NCI-H1436 treated with DMSO at 0.1 percent for 48 hours (cell line): ENCODE measurements around the gene PTPRT.

Experiments
- DNase-seq: peaks from one replicate; lab custom pipeline; 2025; lab: John Stamatoyannopoulos, UW

PTPRT gene

DNA sequence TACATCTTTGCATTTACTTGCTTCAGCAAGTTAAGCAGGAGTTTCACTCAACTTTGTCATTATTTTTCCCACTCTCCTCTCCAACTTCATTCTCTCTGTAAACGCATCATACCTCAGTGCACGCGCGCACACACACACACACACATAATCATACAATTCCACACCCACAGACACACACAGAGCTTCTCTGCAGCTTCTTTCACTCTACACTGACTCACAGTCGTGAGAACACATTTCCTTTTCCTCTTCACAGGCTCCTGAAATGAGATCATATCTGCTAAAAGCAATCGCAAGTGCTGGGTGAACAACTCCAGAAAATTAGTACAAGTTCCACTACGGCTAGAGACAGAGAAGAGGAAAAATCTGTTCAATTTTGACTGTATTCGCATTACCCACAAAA is 215.4 kb downstream of the PTPRT start:
- no peak for DNase-seq

DNA sequence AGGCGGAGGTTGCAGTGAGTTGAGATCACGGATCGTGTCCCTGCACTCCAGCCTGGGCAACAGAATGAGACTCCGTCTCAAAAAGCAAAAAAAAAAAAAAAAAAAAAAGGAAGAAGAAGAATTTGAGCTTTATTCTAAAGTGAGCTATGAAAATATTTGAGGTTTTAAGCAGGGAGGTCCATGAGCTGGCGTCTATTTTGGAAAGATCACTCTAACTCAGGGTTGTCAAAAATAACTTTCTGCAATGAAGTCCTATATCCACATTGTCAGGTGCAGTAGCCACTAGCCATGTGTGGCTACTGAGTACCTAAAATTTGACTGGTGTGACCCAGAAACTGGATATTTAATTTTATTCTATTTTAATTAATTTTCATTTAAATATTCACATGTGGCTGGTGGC is 217.1 kb downstream of the PTPRT start:
- no peak for DNase-seq

DNA sequence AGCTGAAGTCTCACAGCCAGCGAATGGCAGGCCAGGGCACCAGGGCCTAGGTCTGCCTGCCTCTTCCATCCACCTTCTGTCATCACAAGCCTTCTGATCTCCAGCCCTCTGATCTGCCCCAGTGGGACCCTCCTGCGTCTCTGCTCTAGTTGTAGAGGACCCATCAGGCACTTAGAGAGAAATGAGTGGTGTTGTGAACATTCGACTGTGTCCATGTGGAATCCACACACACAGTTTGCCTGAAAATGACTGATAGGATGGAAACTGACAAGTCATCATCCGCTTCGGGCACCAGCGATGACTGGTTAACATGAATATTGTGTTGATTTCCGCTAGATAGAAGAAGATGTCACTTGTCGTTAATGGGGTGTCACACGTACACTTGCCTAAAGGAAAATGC is 221.0 kb downstream of the PTPRT start:
- no peak for DNase-seq

DNA sequence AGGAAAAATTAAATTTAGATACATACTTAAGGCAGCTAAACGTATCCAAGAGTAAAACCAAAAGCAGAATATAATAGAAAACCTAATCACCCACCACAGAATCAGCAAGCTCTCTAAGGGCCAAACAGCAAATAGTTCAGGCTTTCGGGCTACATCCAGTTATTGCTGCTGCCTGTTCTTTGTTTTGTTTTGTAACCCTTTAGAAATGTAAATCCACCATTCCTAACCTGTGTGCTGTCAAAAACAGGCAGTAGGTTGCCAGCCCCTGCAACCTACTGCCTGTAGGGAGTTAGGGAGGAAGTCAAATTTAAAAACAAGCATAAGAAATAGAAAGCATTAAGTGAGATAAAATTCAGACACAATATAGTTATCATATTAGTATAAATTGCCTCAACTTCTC is 225.9 kb downstream of the PTPRT start:
- no peak for DNase-seq

DNA sequence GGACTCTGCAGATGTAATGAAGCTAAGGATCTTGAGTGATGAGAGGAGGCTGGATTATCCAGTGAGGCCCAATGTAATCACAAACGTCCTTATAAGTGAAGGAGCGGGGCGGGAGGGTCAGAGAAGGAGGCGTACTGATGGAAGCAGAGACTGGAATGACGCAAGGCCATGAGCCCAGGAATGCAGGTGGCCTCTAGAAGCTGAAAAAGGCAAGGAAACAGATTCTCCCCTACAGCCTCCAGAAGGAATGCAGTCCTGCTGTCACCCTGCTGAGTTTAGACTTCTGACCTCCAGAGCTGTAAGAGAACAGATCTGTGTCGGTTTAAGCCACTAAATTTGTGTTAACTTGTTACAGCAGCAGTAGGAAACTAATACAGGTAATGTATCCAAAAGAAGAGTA is 227.9 kb downstream of the PTPRT start:
- no peak for DNase-seq

DNA sequence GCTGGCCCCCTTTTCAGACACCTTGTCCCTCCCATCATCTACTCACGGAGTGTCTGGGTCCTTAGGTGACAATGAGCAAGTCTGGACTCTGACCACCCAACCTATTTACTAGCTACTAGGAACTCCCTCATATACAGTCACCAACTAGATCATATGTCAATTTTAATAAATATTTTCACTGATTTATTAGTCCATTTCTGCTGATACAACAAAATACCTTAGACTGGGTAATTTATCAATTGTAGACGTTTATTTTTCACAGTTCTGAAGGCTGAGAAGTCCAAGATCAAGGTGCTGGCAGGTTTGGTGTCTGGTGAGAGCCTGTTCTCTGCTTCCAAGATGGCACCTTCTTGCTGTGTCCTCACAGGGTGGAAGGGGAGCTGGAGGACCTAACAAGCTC is 229.7 kb downstream of the PTPRT start:
- no peak for DNase-seq

DNA sequence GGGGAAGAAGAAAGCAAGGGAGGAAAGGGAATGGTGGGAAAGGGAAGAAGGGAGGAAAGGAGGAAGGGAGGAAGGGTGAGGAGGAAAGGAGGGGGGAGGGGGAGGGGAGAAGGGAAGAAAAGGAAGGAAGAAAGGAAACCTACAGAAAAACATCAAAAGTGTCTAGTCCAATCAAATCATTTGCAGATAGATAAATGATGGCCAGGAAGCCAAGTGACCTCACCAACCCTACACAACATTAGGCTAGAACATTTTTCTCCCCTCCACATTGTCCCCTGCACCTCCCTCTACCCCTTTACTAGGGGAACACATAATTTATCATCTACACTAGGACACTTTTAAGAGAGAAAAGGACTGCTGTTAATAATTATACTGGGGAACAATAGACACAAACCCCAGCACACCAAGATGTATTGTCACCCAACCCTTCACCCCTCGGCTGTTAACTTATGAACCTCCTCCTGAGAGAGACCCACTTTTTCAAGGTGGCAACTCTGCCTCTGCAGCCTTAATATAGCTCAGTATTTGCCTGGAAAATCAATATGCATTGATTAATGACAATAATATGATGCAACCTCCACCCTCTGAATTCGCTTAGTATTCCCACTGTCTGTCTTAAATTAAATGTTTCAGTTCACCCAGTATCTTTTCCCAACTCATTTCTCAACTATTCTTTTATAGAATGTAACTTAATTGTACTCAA is 231.2 kb downstream of the PTPRT start:
- no peak for DNase-seq

DNA sequence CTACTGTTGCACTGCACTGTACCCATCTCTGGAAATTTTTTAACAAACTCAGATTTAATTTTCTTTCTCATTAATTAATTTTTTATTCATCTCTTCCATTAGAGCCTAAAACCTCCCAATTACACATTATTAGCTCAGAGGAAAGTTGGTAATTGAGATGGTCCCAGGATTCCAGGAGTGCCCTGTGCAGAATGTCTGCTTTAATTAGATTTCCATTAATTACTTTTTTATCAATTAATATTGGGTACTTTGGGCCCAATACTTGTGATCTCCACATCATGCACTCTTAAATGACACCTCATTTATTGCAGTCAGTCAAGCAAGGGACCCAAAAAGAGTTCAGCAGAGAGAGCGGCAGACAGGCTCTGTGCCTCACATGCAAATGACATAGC is 232.0 kb downstream of the PTPRT start:
- DNase-seq, result no peak

DNA sequence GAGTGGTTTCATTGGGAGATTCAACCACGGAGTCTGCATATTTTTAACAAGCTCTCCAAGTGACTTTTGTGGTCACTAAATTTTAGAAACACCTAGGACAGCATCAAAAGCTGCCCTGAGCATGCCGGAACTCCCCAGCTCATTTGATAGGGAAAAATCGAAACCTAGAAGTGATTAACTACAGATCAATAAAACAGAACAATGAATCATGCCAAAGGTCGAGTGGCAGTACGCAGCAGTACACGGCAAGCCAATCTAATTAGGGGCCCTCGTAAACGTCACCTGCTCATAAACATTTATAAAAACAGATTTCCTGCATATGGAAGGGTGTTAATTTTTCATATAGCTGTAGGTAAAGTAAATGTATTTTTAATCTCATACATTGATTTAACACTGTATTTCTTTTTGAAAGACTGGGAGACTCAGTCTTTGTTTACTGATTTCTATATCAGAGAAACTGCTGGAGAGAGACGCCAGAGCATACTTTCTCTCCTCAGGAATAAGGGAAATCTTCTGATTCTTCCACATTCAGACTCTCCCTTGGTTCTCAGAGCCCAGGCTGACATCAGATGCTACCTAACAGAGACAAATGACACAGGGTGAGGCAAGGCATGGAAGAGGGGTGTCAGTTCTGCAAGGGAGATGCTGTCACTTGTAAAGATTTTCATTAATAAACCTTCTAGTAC is 232.5 kb downstream of the PTPRT start:
- DNase-seq, result no peak

DNA sequence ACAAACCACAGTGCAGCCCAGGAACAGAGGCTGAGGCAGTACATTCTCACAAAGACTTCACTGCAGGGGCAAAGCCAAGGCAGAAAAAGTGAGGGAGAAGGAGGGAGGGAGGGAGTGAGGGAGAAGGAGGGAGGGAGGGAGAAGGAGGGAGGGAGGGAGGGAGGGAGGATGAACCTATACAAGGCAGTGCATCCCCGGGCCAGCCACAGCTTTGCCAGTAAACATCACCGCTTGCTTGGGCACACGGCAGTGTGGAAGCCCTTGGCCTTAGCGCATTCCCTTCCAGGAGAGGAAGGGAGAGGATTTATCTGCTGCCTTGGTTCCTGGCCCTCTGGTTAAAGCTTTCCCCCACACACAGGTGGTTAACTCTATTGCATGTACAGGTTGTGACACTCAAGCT is 234.0 kb downstream of the PTPRT start:
- DNase-seq, result no peak

DNA sequence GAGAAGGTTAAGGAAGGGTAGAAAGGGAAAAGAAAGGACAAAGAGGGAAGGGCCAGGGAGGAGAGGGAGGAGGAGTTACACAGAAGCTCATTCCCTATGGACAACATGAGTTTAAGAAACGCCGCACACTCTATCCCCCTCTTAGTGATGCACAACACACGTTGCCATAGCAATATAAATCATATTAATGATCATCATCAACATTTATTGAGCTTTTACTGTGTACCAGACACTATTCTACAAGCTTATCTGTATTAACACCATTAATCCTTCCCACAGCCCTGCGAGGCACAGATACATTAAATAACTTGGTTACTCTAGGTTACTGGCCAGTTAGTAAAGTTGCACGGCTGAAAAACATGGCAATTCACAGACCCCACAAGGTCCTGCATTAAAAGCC is 234.8 kb downstream of the PTPRT start:
- DNase-seq, result no peak

DNA sequence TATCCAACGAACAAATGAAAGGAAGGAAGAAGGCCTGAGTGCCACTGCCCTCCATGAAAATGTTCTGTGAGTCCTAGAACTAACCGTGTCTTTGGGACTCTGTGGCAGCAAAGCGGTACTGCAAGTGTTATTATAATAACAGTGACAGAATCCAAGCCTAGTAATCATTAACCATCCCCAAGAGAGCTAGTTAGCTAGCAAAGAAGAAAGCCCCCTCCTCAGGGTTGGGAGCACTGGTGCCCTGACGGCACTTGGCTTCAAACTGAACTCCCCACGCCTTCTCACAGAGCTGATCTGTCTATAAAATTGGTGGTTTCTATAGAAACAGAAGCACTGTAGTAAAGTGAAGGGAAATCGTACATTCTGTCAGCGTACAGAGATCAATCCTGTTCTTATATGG is 239.8 kb downstream of the PTPRT start:
- DNase-seq, result no peak

DNA sequence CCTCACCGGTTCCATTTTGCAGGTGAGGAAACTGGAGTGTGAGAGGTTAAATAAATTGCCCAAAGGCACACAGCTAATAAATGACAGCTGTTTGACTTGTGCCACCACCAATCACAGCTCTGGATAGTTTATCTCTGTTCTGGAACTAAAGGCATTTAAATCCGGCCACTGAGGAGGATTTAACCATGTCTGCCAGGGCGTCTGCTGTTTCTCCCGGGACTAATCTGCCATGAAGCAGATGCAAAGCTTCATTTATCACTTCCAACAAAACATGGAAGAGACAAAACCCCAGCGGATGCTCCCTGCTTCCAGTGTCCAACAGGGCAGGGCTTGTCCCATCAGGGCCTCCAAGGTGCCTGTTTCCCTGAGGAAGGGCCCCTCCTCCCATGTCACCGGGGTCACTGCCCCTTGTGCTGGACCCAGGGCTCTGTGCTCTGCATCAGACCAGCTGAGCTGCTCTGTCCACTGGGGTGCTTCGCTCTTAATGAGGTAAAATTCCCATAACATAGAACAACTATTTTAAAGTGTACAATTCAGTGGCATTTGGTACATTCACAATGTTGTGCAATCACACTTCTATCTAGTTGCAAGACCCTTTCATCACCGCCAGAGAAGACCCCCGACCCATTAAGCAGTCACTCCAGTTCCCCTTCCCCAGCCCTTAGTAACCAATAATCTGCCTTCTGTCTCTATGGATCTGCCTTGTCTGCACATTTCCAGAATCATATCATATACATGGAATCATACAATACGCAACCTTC is 244.3 kb downstream of the PTPRT start:
- DNase-seq, result no peak

DNA sequence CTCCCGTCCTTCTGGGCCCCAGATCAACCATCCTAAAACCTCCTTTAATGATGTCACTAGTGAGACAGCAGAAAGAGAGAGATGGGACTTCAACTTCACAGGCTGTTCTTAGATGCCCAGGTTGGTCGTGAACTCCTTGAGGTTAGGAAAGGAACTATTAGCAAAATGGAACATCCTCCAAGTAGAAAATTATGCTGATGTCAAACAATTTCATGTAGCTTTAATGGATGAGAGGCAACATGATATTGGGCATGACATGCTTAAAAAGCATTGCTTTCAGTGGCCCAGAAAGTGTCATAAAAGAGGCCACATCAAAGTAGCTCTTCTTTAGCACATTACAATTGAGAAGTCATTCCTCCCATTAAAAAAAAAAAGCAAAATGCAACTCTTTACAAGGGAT is 248.1 kb downstream of the PTPRT start:
- DNase-seq, result no peak

DNA sequence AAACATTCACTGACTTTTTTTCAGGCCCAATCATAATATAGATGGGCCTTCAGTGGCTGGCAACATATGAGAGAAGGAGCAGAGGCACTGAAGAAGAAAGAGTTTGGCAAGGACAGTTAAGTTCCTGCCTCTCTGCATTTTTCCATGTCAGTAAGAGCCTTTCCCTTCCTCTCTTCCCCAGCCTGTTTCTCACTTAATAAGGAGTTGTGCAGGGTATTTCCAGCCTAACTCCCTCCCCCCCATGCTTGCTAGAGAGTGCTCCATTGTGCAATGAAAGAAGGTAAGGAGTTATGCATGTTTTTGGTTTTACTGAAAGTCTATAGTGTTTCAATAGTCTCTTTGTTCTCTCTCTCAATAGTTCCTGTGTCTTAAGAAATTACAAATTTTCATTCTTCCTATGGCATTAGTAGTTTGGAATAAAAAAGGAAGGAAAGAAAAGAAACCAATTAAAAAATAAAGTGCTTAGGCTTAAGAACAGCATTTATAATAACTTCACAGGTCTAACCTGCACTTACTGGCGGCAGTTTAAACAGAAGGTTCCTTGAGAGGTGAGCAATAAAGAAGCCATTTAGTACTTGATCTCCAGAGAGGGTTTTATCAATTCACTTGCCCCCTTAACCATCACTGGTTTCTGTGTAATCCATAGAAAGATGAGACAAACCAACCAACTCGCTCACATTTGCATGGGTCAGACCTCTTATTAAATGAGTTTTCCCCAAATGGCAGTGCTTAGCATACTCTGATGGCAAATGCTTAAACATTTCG is 251.1 kb downstream of the PTPRT start:
- DNase-seq, result no peak

DNA sequence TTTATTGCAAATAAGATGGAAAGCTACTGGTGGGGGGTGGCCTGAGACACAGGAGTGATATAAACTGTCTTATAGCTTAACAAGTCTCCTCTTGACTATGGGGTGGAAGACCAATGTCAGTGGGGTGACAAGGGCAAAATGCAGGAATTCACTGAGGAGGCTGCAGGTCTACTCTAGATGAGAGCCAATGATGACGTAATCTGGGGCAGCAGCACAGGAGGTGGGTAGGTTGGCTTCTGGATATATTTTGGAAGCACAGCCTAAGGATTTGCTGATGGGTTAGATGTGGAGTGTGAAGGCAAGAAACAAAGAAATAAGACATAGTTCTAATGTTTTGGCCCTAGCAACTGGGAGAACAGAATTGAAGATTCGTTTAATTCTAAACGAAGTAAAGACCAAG is 253.2 kb downstream of the PTPRT start:
- no peak for DNase-seq

DNA sequence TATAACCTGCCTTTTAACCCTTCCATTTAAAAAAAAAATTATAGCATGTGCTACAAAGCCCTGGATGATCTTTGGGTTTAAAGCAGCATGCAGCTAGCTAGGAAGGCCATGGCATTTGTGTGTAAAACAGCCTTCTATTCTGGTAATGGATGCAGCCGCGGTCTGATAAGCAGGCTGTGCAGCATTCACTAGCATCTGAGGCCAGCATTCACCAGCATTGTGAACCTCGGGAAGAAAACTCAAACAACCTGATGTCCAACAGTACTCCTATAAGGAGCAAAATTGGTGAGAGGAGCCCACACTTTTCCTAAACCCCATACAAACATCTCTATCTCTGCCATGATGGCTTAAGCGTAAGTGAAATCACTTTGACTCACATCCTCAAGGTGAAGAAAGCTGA is 265.5 kb downstream of the PTPRT start:
- DNase-seq, result no peak

DNA sequence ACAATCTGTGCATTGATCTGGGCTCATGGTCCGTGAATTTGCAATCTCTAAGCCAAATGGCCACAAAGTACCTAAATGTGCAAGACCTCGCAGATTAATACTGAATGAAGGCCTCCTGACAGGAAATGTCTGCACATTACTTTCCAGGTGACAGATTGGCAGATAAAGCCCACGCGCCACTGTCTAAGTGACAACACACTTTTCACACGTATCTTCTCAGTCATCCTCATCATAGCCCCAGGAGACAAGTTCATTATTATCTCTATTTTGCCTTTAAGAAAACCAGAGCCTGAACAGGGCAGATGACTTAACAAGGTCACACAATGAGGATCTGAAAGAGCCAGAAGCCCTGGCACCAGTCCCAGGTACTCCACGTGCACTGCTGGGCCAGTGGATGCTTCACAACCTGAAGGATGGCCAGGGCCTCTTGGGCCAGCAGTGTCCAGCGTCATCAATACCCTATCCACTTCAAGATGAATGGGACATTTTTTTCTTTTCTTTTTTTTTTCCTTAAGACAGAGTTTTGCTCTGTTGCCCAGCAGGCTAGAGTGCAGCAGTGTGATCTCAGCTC is 266.3 kb downstream of the PTPRT start:
- no peak for DNase-seq

DNA sequence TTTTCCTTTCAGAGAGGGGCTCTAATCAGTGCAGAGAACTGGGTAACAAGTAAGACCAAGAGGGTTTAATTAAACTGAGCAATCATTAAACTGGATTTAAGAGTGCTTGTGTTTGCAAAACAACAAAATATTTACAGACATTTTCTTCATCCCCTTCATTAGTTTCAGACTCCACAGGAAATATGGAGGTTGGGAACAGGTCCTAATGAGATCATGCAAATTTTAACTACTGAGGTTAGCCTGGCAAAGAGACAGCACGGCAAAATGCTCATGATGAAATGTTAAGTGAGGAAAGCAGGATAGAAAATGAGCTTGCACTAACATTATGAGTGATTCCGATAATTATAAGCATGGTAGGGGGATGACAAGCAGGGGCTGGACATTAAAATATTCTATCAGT is 268.9 kb downstream of the PTPRT start:
- no peak for DNase-seq

DNA sequence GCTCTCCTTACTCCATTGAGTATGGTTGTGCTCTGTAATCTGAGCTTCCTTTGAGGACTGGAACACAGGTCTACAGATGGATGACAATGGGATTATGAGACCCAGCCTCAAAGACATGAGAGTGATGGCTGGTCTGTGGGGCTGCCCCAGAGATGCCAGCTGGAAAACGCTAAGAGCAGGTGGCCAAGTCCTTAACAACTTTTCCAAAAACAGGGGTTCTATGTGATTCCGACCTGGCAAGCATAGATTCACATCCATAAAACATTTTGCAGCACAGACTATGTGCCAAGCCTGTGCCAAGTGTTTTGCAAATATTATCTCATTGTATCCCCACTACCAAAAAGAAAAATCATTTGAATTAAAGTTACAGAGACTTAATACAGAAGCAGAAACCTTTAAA is 270.4 kb downstream of the PTPRT start:
- no peak for DNase-seq

DNA sequence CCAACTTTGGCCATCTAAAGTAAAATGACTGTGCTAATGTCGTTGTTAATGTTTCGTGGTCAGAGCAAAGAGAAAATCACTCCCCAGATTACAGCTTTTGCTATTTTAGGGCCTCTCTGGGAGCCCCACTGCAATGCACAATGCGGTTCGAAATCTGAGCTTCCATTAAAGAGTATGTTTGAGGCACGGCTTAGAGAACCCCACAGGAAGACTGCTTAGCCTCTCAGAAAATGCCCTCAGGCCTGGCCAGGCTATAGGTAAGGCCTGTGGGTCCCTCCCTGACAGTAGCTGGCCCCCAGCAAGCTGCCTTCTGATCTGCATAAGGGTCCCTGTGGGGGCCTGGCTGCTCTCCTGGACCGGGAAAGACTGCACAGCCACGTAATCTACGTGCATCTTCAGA is 274.6 kb downstream of the PTPRT start:
- no peak for DNase-seq

DNA sequence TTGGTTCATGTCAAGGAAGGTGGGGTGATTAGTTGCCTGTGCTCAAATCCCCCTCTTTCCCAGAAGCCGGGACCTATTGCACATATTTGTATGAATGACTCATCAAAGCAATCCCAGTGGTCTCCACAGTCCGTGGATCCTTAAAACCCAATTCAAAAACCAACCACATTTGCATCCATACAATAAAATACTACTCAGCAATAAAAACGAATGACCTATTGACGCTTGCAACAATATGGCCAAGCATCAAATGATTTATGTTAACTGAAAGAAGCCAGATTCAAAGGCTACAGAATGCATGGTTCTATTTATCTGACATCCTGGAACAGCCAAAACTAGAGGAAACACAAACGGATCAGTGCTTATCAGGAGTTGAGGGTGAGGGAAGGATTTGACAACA is 275.4 kb downstream of the PTPRT start:
- no peak for DNase-seq
